BLaER1 treated with 17β-estradiol and CSF1 and Interleukin-3, amounts not matched to agents 10 nM and 100 nM (cell line): ENCODE data around the gene ALDH9A1.
A peak's percentile ranks its signal among the peaks of the same experiment; 100 is the strongest.

Experiments used
- H3K27ac ChIP-seq, 11 experiments: shearing (Covaris generic); formaldehyde crosslinking; 2 replicates each; pipeline ENCODE4 v1.8.1; 2022
- H3K27me3 ChIP-seq, 11 experiments: shearing (Covaris generic); formaldehyde crosslinking; 2 replicates each; pipeline ENCODE4 v1.8.1; 2022
- H3K36me3 ChIP-seq, 11 experiments: shearing (Covaris generic); formaldehyde crosslinking; 2 replicates each; pipeline ENCODE4 v1.8.1; 2022
- H3K4me1 ChIP-seq, 10 experiments: shearing (Covaris generic); formaldehyde crosslinking; 2 replicates each; pipeline ENCODE4 v1.8.1; 2022
- H3K4me2 ChIP-seq, 11 experiments: shearing (Covaris generic); formaldehyde crosslinking; 2 replicates each; pipeline ENCODE4 v1.8.1; 2022
- H3K4me3 ChIP-seq, 10 experiments: shearing (Covaris generic); formaldehyde crosslinking; 2 replicates each; pipeline ENCODE4 v1.8.1; 2022
- H3K9ac ChIP-seq, 11 experiments: shearing (Covaris generic); formaldehyde crosslinking; 2 replicates each; pipeline ENCODE4 v1.8.1; 2022
- H3K9me3 ChIP-seq, 11 experiments: shearing (Covaris generic); formaldehyde crosslinking; replicated peaks in 1 of 11; 2 replicates each; pipeline ENCODE4 v1.8.1; 2022
- H4K20me1 ChIP-seq, 11 experiments: shearing (Covaris generic); formaldehyde crosslinking; 2 replicates each; pipeline ENCODE4 v1.8.1; 2022
- Cebpa-rat ChIP-seq, 11 experiments: shearing (Covaris generic); IDR thresholded peaks; 2 replicates each; pipeline ENCODE4 v1.8.1; 2022

Gene ALDH9A1

GRCh38 chr1:165680303-165680702, 18.1 kb downstream of the ALDH9A1 start:
- peaks cover 90 to 100% (median 98%) of the 10 kb centered on the region in 11 experiments for H3K36me3 ChIP-seq
- TF ChIP-seq Cebpa-rat (IDR thresholded peaks at IDR 0.05) = no peak

GRCh38 chr1:165679282-165680036, 18.9 kb downstream of the ALDH9A1 start:
- H4K20me1 ChIP-seq = peaks cover 0 to 15% (median 4%) of the 10 kb centered on the region in 11 experiments; a peak in 4 of 22 replicates
- peaks cover 0 to 23% (median 6%) of the 10 kb centered on the region in 11 experiments; a peak in 10 of 22 replicates for H3K9me3 ChIP-seq
- no peak overlapping the region for H3K4me3 ChIP-seq
- no peak overlapping the region for H3K4me2 ChIP-seq
- H3K9ac ChIP-seq = no peak overlapping the region
- H3K27ac ChIP-seq = no peak overlapping the region
- no peak for TF ChIP-seq Cebpa-rat (IDR thresholded peaks at IDR 0.05)
- peaks cover 4 to 9% (median 6%) of the 10 kb centered on the region in 10 experiments; a peak in 15 of 20 replicates for H3K4me1 ChIP-seq
- peaks cover 88 to 100% (median 97%) of the 10 kb centered on the region in 11 experiments for H3K36me3 ChIP-seq
- H3K27me3 ChIP-seq = no peaks in the 10 kb centered on the region

More at GRCh38 chr1:165680303-165680702, 18.1 kb downstream of the ALDH9A1 start:
- Histone ChIP-seq H3K9me3 (peaks cover 0 to 23% (median 6%) of the 10 kb centered on the region in 11 experiments; a peak in 10 of 22 replicates), H3K9ac (no peak overlapping the region), H3K27me3 (no peaks in the 10 kb centered on the region), H4K20me1 (peaks cover 0 to 22% (median 4%) of the 10 kb centered on the region in 11 experiments; a peak in 9 of 22 replicates), H3K4me3 (no peak overlapping the region), H3K4me2 (no peak overlapping the region), H3K4me1 (peaks cover 0 to 9% (median 3%) of the 10 kb centered on the region in 10 experiments; a peak in 11 of 20 replicates), H3K27ac (no peak overlapping the region)

GRCh38 chr1:165678509-165678908, 19.9 kb downstream of the ALDH9A1 start:
- H3K36me3 ChIP-seq = peaks cover 91 to 100% (median 95%) of the 10 kb centered on the region in 11 experiments

GRCh38 chr1:165675794-165676193, 22.6 kb downstream of the ALDH9A1 start:
- Histone ChIP-seq H3K4me2 (no peak overlapping the region), H3K9ac (no peak overlapping the region), H3K4me3 (no peak overlapping the region), H3K9me3 (0 out of 22 replicates have a peak, but pooled peaks cover 0 to 5% (median 0%) of the 10 kb centered on the region in 11 experiments), H3K27ac (no peak overlapping the region), H3K36me3 (peaks cover 88 to 100% (median 95%) of the 10 kb centered on the region in 11 experiments), H3K4me1 (peaks cover 4 to 9% (median 7%) of the 10 kb centered on the region in 10 experiments; a peak in 15 of 20 replicates), H3K27me3 (no peaks in the 10 kb centered on the region), H4K20me1 (0 out of 22 replicates have a peak, but pooled peaks cover 0 to 4% (median 0%) of the 10 kb centered on the region in 11 experiments)
- TF ChIP-seq Cebpa-rat (IDR thresholded peaks at IDR 0.05) = no peak

More at GRCh38 chr1:165678509-165678908, 19.9 kb downstream of the ALDH9A1 start:
- peaks cover 0 to 23% (median 6%) of the 10 kb centered on the region in 11 experiments; a peak in 10 of 22 replicates for H3K9me3 ChIP-seq
- no peak for TF ChIP-seq Cebpa-rat (IDR thresholded peaks at IDR 0.05)
- no peaks in the 10 kb centered on the region for H3K27me3 ChIP-seq
- H3K4me1 ChIP-seq = peaks cover 4 to 9% (median 7%) of the 10 kb centered on the region in 10 experiments; a peak in 15 of 20 replicates
- H4K20me1 ChIP-seq = peaks cover 0 to 8% (median 0%) of the 10 kb centered on the region in 11 experiments; a peak in 2 of 22 replicates
- H3K9ac ChIP-seq = no peak overlapping the region
- peak overlapping the region in 3 of 11 experiments; percentile 7 to 25 (median 15); a peak in 3 of 22 replicates for H3K4me2 ChIP-seq
- H3K4me3 ChIP-seq = no peak overlapping the region
- no peak overlapping the region for H3K27ac ChIP-seq

GRCh38 chr1:165674599-165674998, 23.8 kb downstream of the ALDH9A1 start:
- Histone ChIP-seq H3K9ac (no peak overlapping the region), H3K36me3 (peaks cover 84 to 100% (median 92%) of the 10 kb centered on the region in 11 experiments), H3K4me1 (peaks cover 4 to 13% (median 7%) of the 10 kb centered on the region in 10 experiments; a peak in 15 of 20 replicates), H3K27ac (no peak overlapping the region), H3K4me3 (no peak overlapping the region), H3K4me2 (peak overlapping the region in 3 of 11 experiments; percentile 27 to 43 (median 31); a peak in 3 of 22 replicates), H3K27me3 (no peaks in the 10 kb centered on the region), H4K20me1 (no peaks in the 10 kb centered on the region), H3K9me3 (no peaks in the 10 kb centered on the region)
- TF ChIP-seq Cebpa-rat (IDR thresholded peaks at IDR 0.05) = no peak

- no peaks in the 10 kb centered on the region for H4K20me1 ChIP-seq
- H3K27ac ChIP-seq = no peak overlapping the region
- H3K9ac ChIP-seq = no peak overlapping the region
- TF ChIP-seq Cebpa-rat (IDR thresholded peaks at IDR 0.05) = no peak
- no peaks in the 10 kb centered on the region for H3K9me3 ChIP-seq
- H3K27me3 ChIP-seq = no peaks in the 10 kb centered on the region
- peaks cover under 1 to 21% (median 8%) of the 10 kb centered on the region in 10 experiments; a peak in 17 of 20 replicates for H3K4me1 ChIP-seq
- H3K4me2 ChIP-seq = no peak overlapping the region
- H3K4me3 ChIP-seq = no peak overlapping the region
- H3K36me3 ChIP-seq = peaks cover 85 to 100% (median 93%) of the 10 kb centered on the region in 11 experiments
Measured at GRCh38 chr1:165671526-165671925, 26.8 kb downstream of the ALDH9A1 start.

- Histone ChIP-seq H3K9ac (no peak overlapping the region), H3K4me1 (peaks cover 6 to 22% (median 13%) of the 10 kb centered on the region in 10 experiments; a peak in 18 of 20 replicates), H4K20me1 (no peaks in the 10 kb centered on the region), H3K4me2 (no peak overlapping the region), H3K4me3 (no peak overlapping the region), H3K9me3 (peaks cover 0 to 5% (median 0%) of the 10 kb centered on the region in 11 experiments; a peak in 2 of 22 replicates), H3K36me3 (peaks cover 92 to 100% (median 98%) of the 10 kb centered on the region in 11 experiments), H3K27me3 (no peaks in the 10 kb centered on the region), H3K27ac (no peak overlapping the region)
- no peak for TF ChIP-seq Cebpa-rat (IDR thresholded peaks at IDR 0.05)
Measured at GRCh38 chr1:165668184-165668583, 30.2 kb downstream of the ALDH9A1 start.

GRCh38 chr1:165666152-165666825, 32.1 kb downstream of the ALDH9A1 start:
- Histone ChIP-seq H3K9ac (no peak overlapping the region), H3K27ac (peak overlapping the region in 6 of 11 experiments; percentile 34 to 58 (median 48); a peak in 9 of 22 replicates), H3K36me3 (peaks cover 93 to 100% (median 98%) of the 10 kb centered on the region in 11 experiments), H3K27me3 (no peaks in the 10 kb centered on the region), H3K4me2 (peak overlapping the region in 10 of 11 experiments; percentile 20 to 76 (median 62); a peak in 19 of 22 replicates), H3K4me1 (peaks cover 6 to 22% (median 13%) of the 10 kb centered on the region in 10 experiments; a peak in 18 of 20 replicates), H4K20me1 (no peaks in the 10 kb centered on the region; a peak in 1 of 22 replicates), H3K9me3 (peaks cover 0 to 5% (median 0%) of the 10 kb centered on the region in 11 experiments; a peak in 2 of 22 replicates), H3K4me3 (peak overlapping the region in 1 of 10 experiments; percentile 12; a peak in 1 of 20 replicates)
- TF ChIP-seq Cebpa-rat (IDR thresholded peaks at IDR 0.05) = peak in 1 of 11 experiments; percentile 22; a peak in 1 of 22 replicates
